AG04449 (cell line): Measurements from ENCODE around the gene ZNF37A.
"Not testable (repeated sequence)": the region's sequence is repeated elsewhere in the genome, so short reads cannot be mapped to it uniquely, and the experiment has no call there.

Experiments
- CTCF ChIA-PET: fragments of 350-600 bp; formaldehyde crosslinking; extraction: SDS; loops from one replicate; lab custom pipeline; 2021; ENCODE audit warnings: antibody characterized with exemption; lab: Yijun Ruan, JAX
- POLR2A ChIA-PET: fragments of 400-600, 350-600 bp; formaldehyde crosslinking; extraction: SDS; loops from one replicate; lab custom pipeline; 2020; ENCODE audit warnings: antibody characterized with exemption, inconsistent platforms; lab: Yijun Ruan, JAX
- DNase-seq: peaks from one replicate; pipeline ENCODE4 v3.0.0-alpha.2; 2010; ENCODE audit warnings: low read depth, low spot score
- H3K4me3 ChIP-seq: 2 replicates; pipeline ENCODE4 v1.5.1; 2011; ENCODE audit warnings: low read depth, mild to moderate bottlenecking, control low read depth, low read length
- TF ChIP-seq, protein P1 (sequence below): IDR thresholded peaks from one replicate; pipeline ENCODE4 v1.5.1; 2011; ENCODE audit warnings: mild to moderate bottlenecking, moderate library complexity, low read length, control low read depth, inconsistent platforms; ENCODE audit not compliant: insufficient read depth; ENCODE audit errors: missing control alignments

The ZNF37A gene

DNA sequence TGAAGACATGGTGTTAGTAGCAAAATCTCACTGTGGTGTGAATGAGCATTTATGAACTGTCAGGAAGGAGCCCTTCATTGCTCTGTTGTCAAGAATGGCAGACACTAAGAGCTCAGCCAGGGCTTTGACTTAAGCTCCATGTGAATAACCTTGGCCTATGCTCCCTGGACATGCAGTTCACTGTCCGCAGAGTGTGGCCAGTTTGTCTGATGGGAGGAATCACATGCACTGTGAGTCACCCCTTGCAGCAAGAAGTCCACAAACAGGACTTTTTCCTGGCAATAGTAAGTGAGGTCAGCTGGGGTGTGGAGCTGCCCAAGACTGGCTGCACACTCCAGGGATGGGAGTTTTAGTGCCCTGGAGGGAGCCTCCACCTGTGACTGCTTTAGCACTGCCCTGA is 49.5 kb downstream of the ZNF37A start:
- no peak overlapping the region for H3K4me3 ChIP-seq
- DNase-seq, result no peak
- ChIA-PET CTCF (no interaction called here), POLR2A (no interaction called here)
- TF ChIP-seq, protein P1, sequence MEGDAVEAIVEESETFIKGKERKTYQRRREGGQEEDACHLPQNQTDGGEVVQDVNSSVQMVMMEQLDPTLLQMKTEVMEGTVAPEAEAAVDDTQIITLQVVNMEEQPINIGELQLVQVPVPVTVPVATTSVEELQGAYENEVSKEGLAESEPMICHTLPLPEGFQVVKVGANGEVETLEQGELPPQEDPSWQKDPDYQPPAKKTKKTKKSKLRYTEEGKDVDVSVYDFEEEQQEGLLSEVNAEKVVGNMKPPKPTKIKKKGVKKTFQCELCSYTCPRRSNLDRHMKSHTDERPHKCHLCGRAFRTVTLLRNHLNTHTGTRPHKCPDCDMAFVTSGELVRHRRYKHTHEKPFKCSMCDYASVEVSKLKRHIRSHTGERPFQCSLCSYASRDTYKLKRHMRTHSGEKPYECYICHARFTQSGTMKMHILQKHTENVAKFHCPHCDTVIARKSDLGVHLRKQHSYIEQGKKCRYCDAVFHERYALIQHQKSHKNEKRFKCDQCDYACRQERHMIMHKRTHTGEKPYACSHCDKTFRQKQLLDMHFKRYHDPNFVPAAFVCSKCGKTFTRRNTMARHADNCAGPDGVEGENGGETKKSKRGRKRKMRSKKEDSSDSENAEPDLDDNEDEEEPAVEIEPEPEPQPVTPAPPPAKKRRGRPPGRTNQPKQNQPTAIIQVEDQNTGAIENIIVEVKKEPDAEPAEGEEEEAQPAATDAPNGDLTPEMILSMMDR, result no peak

DNA sequence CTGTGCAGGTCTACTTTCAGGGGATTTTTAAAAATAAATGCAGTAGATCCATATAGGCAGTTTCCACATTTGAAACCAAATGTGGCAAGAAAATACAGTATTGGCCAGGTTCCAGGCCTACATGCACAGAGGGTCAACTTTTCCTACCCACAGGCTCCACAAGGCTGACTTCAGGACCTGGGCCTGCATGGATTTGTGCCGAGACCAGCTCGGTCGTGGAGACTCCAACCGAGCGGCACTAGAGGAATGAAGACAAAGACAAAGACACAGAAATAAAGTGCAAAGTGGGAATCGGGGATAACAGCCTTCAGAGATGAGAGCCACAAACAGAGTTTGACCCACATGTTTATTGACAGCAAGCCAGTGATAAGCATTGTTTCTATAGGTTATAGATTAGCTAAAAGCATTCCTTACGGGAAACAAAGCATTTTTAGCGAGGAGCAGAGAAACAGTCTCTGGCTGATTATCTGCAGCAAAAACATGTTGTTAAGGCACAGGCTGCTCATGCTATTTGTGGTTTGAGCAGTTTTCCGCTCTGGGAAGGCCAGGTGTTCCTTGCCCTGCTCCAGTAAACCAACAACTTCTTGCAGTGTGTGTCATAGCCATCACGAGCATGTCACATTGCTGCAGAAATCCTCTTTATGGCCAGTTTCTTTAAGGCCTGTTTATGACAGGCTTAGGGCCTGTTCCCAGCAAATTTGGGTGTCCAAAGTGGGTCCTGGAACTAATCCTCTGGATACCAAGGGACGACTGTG is 52.6 kb downstream of the ZNF37A start:
- no peak overlapping the region for H3K4me3 ChIP-seq
- POLR2A ChIA-PET, result no interaction called here
- CTCF ChIA-PET, result no interaction called here
- DNase-seq, result no peak
- TF ChIP-seq, protein P1, result no peak

DNA sequence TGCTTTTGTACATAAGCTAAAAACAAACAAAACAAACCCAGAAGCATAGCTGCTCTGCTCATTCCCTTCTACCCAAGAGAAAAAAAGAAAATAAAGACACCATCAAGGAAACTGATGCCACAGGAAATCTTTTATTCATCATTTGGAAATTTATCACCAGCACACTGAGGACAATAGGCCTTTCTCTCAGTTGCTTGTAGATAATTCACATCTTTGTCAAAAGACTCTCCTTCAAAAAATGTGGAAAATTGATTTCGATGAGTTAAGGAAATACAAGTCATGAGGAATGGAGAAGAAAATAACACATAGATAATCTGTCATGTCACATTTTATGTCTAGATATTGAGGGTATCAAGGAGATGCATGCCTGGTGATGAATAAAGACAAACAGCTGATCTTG is 53.5 kb downstream of the ZNF37A start:
- no peak overlapping the region for H3K4me3 ChIP-seq
- ChIA-PET CTCF (no interaction called here), POLR2A (no interaction called here)
- TF ChIP-seq, protein P1, result no peak
- DNase-seq, result no peak

DNA sequence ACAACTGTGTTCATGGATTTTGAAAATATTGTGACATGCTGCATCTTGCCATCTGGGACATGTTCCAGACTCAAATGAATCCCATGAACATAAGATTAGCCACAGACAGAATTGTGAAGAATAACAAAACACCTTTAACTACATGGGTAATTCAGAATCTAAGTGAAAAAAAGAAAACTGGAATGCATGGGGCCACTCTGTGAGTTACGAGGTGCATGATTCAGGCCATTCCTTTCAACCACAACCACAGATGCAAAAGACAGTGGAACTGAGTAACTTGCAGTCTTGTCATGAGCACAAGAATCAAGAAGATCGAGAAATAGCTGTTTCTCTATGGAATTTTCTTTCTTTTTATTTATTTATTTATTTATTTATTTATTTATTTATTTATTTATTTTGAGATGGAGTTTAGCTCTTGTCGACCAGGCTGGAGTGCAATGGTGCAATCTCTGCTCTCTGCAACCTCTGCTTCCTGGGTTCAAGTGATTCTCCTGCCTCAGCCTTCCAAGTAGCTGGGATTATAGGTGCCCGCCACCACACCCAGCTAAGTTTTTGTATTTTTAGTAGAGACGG is 56.8 kb downstream of the ZNF37A start:
- CTCF ChIA-PET, POLR2A ChIA-PET, H3K4me3 ChIP-seq: not testable (repeated sequence)
- peak; percentile 9 for DNase-seq

DNA sequence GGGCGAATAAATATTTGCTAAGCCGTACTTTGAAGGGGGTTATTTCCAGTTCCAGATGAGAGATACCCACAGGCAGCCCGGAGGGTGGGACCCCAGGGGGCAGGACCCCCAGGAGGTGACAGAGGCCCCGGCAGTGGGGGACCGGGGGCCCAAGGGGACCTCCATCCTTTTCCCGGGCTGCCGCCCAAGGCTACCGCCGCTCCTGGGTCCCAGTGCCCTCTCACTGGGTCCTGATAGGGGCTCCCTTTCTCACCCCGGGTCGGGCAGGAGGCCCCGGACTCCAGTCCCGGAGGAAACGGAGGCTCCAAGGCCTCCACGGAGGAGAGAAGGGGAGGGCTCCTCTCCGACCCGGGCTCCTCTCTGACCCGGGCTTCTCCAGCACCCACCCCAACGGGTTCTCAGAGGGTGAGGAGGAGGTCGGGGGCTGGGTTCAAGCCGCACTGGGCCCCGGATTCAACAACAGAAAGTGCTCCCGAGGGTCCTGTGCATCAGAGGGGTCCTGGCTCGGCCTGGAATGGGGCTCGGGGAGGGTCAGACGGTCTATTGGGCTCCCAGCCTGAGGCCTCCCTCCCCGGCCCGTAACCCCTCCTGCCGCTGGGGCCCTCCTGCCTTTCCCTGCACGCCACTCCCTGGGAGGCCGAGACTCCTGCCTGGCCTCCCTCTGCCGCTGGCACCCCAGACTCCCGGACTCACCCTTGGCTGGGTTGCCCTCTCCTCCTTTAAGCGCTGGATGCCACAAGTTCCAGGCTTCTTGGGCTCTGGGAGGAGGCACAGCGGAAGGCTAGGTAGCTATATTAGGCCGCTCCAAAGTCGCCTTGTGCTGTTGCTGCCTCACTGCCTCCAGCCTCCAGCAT is 62.5 kb downstream of the ZNF37A start:
- ChIA-PET POLR2A (no interaction called here), CTCF (no interaction called here)
- TF ChIP-seq, protein P1, result no peak
- H3K4me3 ChIP-seq, result no peak overlapping the region
- DNase-seq, result no peak

DNA sequence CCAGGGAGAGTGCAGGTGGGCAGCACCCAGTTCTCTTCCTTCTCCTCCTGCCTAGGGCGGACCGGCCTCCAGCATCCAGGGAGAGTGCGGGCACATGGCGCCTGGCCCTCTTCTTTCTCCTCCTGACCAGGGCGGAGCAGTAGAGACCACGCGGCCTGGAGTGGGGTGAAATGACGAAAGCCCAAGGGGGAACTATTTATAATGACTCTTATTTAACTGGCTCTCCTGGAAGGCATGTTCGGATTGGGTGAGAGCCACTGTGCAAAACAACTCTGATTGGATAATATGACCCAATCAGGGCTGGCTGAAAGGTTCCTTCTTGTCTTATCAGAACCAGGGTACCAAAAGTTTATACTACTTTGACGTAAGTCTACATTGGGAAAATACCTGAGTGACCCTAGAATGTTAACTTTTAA is 63.1 kb downstream of the ZNF37A start:
- ChIA-PET POLR2A (no interaction called here), CTCF (no interaction called here)
- no peak overlapping the region for H3K4me3 ChIP-seq
- TF ChIP-seq, protein P1, result no peak
- DNase-seq, result no peak
